Activated CD4-positive, alpha-beta T cell treated with anti-CD3 and anti-CD28 coated beads, Interleukin-2, Interleukin-4, amounts not matched to agents 100 ng/mL and 50 ng/mL, durations not matched to agents 16 hours and 8 hours (primary cell): ENCODE results near the gene NRG3.
"Not testable (repeated sequence)": the region's sequence is repeated elsewhere in the genome, so short reads cannot be mapped to it uniquely, and the experiment has no call there.

Experiments
- DNase-seq: peaks from one replicate; pipeline ENCODE4 v3.0.0-alpha.2; 2020; ENCODE audit warnings: low spot score

Gene NRG3

DNA sequence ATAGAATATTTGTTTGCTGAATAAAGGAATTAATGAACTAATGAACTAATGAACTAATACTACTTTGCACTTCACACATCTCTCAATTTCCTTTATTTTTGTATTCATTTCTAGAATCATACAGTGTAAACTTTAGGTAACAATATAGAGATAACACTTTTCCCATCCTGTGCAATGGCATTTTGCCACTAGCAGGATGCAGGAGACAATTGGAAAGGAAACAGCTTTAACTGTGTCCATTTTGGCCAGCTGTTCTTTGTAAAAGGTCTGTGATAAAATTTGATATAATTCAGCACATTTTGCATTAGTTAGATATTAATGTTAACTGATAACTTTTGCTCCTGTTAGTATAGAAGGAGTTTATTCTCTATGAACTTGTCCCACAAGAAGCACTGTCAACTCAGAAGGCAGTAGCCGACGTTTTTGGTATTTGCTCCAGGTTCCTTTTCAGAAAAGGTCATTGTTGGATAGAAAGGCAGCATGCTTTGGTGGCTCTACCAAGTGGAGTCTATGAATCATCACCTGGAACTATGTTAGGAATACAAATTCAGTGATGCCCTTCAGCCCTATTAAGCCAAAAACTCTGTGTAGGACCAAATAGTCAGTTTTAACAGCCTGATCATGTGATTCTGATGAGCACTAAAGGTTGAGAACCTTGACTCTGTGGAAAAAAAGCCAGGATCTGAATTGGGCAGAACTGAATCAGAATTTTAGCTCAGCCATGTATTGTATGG, 86.6 kb downstream of the NRG3 start:
- DNase-seq, result no peak

DNA sequence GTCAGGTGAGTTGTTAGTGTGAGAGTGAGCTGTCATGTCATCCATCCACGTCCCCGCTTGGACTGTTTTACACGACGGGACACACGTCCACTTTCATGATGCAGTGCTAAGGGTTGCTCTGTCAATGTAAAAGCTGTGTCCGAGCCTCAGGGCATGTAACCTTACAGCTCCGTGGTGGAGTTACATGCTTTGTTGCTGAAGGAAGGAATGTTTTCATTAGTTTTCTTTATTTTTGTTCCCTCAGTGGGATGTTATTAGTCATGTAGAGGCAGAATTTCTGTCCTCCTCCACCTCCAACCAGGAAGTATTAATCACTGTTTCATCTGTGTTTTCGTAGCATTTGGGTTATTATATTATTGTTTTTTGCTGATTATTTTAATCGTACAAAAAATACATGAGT, 88.6 kb downstream of the NRG3 start:
- DNase-seq, result no peak

- DNase-seq, result no peak
These were observed 92.7 kb downstream of the NRG3 start for GRCh38 chr10:81967716-81968115.

DNA sequence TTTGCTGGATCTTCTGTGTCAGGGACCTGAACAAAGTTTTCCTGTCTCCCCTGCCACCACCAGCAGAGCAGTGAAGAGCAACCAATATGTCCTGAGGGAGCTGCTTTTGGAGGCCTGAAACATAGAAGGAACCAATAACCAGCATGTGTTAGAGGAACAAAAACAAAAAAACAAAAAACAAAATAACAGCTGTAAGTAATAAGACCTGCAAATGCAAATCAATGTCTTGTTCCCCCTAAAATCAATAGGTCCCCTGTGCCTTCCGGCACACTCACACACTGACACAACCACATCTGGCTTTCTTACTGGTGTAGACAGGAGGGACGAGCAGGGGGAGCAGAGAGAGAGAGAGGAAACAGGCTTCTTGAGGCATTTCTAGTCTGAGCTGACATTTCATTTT, 94.1 kb downstream of the NRG3 start:
- no peak for DNase-seq

- no peak for DNase-seq
These were observed 103.2 kb downstream of the NRG3 start for GRCh38 chr10:81978238-81978637.

DNA sequence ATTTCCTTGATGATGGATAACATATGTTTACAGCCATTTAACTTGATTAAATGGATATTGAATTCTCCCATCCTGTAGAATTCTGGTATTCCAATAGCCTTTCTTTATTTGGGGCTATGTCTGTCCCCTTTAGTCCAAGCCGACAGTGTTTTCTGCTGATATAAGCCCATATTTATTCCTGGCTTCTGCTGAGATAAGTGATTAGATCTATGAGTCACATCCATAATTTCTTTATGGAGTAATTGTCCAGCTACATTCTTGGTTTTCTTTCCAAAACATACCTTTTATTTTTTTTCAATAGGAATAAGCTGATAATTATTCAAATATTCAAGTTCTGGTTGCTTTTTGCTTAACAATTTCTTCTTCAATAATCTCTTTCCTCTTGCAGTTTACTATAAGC, 106.7 kb downstream of the NRG3 start:
- DNase-seq, result no peak

DNA sequence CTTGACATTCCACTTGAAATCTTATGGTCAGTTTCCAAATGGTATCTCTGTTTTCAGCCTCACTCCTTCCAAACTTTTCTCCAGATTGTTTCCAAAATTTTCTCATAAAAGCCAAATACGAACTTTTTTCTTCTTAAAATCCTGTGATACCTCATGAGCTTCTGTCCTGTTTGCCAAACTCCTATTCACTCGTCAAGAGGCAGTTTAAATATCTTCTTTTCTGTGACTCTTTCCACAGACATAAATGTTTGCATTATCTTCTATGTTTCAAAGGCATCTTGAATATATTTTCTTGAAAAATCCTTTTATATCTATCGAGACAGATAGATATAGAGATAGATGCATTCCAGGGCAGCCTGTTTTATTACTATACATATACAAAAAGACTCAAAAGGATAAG, 109.4 kb downstream of the NRG3 start:
- no peak for DNase-seq

DNA sequence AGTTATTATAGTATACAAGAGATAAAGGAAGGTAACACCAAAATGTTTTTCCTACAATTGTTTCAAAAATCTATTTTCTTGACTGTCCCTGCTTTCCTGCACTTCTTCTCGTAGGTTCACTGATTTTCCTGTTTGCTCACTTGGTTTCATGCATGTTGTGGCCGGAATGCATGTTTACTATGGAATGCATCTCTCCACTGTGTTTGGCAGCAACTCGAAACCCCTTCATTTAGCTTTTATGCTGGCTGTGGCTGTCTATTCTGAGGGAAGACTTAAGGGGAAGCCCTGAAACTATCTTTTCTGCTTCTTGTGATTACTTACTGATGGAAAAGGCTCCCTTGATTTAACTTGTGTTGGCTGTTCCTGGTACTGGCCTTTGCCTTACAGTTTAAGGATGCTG, 120.3 kb downstream of the NRG3 start:
- DNase-seq, result no peak

DNA sequence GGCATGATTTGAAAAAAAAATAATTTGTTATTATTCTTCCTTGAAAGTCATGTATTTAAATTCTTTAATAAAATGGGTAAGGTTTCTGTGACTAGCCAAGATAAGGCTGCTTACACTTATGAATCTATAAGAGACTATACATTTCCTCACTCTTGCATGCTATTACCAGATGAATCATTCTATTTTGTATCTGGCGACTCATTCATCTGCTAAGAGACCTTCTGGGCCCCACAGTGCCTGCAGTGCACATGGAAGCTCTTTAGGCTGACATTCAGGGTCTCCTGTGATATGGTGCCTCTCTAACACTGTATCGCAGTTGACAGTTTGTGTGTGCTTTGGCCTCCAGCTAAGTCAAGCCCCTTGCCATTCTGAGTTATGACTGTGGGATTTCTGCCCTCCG, 121.9 kb downstream of the NRG3 start:
- DNase-seq, result no peak

GRCh38 chr10:82020999-82021398, 146.0 kb downstream of the NRG3 start:
- no peak for DNase-seq

- DNase-seq, result no peak
These were observed 152.7 kb downstream of the NRG3 start for GRCh38 chr10:82027711-82028110.

- DNase-seq, result no peak
These were observed 162.1 kb downstream of the NRG3 start for GRCh38 chr10:82037076-82037475.

DNA sequence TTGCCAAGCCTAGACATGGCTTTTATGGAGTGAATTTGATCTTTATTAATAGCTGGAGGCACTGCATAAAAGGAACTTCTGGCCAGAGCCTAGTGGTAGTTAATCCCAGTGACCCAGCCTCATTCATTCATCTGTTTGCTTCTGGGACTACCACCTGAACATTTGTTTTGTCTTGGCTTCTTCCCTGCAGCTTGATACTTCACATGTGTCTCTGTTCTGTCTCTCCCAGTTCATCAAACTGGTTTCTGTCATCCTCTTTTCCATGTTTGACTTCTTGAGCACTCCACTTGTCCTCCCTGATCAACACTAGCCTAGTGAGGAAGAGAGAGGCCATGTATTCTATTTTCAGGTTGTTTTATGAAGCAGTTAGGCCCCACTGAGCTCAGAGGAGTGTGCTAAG, 163.6 kb downstream of the NRG3 start:
- no peak for DNase-seq

DNA sequence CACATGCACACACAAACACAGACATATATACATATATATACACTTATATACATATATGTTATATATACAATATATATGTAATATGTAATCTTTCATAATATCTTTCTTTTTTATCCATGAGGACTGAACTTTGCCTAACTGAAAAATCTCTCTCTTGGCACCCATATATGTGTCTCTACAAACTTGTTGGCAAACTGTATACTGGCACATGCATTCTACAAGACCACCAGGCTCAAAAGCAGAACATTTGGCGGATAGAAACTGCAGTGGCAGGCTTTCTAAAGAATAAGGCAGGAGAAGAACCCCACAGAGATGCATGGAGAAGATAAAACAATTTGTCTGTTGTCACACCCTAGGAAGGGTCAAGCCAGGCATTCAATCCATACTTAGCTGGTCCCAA, 165.3 kb downstream of the NRG3 start:
- no peak for DNase-seq

DNA sequence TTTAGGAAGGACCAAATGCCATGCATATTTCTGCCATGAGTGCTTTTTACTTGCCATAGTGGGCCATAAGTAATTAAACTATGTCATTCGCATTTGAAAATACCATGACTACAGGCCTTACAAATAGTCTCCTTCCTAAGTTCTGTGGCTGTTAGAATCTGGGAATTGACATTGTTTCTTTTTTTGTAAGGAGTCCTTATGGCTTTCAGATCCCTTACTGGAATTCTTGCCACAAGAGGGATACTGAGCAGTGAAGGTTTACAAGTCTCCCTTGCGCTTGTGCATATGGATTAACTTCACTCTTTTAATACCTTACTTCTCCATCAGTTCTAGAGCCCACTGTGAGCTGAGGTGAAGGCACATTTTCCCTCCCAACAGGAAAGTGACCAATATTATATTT, 166.0 kb downstream of the NRG3 start:
- no peak for DNase-seq

DNA sequence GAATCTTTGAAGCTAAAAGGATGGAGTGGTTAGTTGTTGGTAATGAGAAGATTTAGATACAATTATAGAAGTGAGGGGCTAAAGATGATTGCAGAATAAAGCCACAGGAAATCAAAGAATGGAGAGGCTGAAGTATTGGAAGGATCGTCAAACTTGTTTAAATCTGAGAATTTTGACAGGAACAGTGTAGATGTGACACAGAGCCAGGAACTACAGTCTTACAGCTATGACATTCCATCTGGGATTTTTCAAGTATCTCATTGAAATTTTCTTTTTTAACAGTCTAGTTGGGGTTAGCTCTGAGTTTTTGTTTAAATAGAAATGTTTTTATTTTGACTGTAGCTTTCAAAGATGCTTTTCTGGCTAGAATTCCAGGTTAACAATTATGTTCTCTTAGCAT, 181.4 kb downstream of the NRG3 start:
- no peak for DNase-seq

GRCh38 chr10:82067192-82067591, 192.2 kb downstream of the NRG3 start:
- not testable (repeated sequence) for DNase-seq

- DNase-seq, result no peak
These were observed 193.5 kb downstream of the NRG3 start for GRCh38 chr10:82068501-82068900.

DNA sequence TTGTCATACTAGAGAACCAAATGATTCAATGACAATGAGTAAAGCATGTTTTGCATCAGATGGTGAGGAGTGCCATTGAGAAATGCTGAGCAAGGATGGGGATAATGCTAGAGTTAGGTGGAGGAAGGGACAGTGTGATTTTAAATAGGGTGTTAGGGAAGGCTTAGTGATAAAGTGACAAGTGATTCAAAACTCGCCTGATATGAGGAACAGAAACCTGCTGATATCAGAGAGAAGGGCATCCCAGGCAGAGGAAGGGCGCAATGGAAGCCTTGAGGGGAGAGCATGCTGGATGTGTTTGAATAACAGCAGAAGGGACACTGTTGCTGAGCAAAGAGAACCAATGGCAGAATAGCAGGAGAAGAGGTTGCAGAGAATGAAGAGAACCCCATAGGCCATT, 196.2 kb downstream of the NRG3 start:
- DNase-seq, result no peak

- no peak for DNase-seq
These were observed 197.1 kb downstream of the NRG3 start for GRCh38 chr10:82072124-82072523.

GRCh38 chr10:82075605-82076004, 200.6 kb downstream of the NRG3 start:
- DNase-seq, result no peak

- DNase-seq, result no peak
These were observed 209.5 kb downstream of the NRG3 start for GRCh38 chr10:82084496-82084895.

GRCh38 chr10:82084904-82085303, 209.9 kb downstream of the NRG3 start:
- no peak for DNase-seq

DNA sequence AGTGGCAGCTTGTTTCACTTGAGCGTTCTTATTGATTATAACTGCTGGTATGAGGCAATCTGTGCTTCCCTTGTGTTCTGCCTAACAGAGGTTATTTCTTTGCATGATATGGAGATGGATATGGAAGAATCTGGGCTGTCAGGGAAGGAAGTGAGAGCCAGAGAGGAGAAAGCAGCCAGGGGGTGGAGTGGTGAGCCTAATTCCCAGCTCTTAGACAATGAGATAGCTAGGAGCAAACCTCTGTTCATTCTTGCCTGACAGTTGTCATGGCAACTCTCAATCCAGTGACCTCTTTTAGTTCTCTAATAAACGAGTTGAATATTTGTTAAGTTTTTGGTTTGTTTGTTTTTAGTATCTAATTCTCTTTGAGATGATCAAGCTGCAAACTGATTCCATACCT, 214.3 kb downstream of the NRG3 start:
- DNase-seq, result no peak

DNA sequence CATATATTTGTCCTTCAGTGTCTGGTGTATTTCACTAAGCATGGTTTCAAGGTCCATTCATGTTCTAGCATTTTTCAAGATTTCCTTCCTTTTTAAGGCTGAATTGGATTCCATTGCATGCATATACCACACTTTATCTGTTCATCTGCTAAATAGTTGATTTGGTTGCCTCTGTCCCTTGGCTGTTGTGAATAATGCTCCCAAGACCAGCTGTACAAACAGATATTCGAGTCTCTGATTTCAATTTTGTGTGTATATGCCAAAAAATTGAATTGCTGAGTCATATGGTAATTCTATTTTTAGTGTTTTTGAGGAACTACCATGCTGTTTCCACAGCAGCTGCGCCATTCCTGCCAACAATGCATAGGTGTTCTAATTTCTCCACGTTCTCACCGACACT, 216.4 kb downstream of the NRG3 start:
- no peak for DNase-seq
